Glutamatergic neuron (in vitro differentiated cells): Measurements from ENCODE around the gene TRAF6. TPM values are rescaled to one million over a fixed set of nuclear protein-coding genes. Genes with fewer than 3 reads are reported as not detected.

Source experiments
- DNase-seq: peaks from one replicate; pipeline ENCODE4 v3.0.0; 2022
- H3K27ac Mint-ChIP-seq: one replicate; pipeline ENCODE4 v1.8.0; 2020; ENCODE audit warnings: mild to moderate bottlenecking, mixed read lengths, inconsistent platforms; ENCODE audit not compliant: unreplicated experiment
- H3K27me3 Mint-ChIP-seq: one replicate; pipeline ENCODE4 v1.8.0; 2020; ENCODE audit warnings: mild to moderate bottlenecking, moderate library complexity, mixed read lengths, inconsistent platforms; ENCODE audit not compliant: unreplicated experiment
- H3K36me3 Mint-ChIP-seq: one replicate; pipeline ENCODE4 v1.8.0; 2020; ENCODE audit warnings: mild to moderate bottlenecking, mixed read lengths, inconsistent platforms; ENCODE audit not compliant: unreplicated experiment
- H3K4me1 Mint-ChIP-seq: one replicate; pipeline ENCODE4 v1.8.0; 2020; ENCODE audit warnings: mild to moderate bottlenecking, low read depth, mixed read lengths, inconsistent platforms; ENCODE audit not compliant: unreplicated experiment
- H3K4me3 Mint-ChIP-seq: one replicate; pipeline ENCODE4 v1.8.0; 2020; ENCODE audit warnings: mild to moderate bottlenecking, mixed read lengths, inconsistent platforms; ENCODE audit not compliant: unreplicated experiment
- H3K9me3 Mint-ChIP-seq: one replicate; pipeline ENCODE4 v1.8.0; 2020; ENCODE audit warnings: mild to moderate bottlenecking, moderate library complexity, mixed read lengths, inconsistent platforms; ENCODE audit not compliant: unreplicated experiment
- total RNA-seq: library from RNA; stranded (reverse); fragmentation: NEBNext Ultra II Directional; extraction: Animal tissue kit (Norgen Biotek cat#: 25700); gene quantifications from one replicate; pipeline ENCODE4 v1.2.1, GENCODE V29; 2021; ENCODE audit not compliant: unreplicated experiment
- TF ChIP-seq, protein P1 (sequence below): fragments of 200-600 bp; sonication (generic); IDR thresholded peaks from one replicate; pipeline ENCODE4 v1.5.0; 2021; ENCODE audit not compliant: partially characterized antibody, unreplicated experiment

Gene TRAF6
- total RNA-seq, 1 donor from 2014 or later: 12.3 TPM

DNA sequence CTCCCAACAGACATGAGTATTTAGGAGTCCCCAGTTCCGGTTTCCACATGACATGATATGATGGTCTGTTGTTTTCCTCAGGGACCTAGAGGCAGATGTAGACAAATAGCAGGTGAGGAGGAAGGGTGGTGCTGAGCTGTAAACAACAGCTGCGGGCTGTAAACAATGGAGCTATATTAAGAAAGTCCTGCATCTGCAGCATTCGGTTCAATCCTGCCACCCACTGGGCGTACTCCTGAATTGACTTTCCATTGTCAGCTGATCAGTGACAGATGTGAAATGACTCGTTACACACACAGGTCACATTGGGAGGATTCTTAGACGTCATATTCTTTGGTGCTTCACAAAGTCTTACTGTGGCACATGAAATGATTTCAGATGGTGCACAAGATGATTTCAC is 30.9 kb upstream of the TRAF6 start:
- Mint-ChIP-seq H3K9me3 (peaks cover 4% of the 10 kb centered on the region), H3K27me3 (no peaks in the 10 kb centered on the region), H3K4me3 (no peak overlapping the region), H3K27ac (peak overlapping the region; percentile 76), H3K4me1 (peaks cover 8% of the 10 kb centered on the region), H3K36me3 (peaks cover 4% of the 10 kb centered on the region)
- TF ChIP-seq, protein P1, sequence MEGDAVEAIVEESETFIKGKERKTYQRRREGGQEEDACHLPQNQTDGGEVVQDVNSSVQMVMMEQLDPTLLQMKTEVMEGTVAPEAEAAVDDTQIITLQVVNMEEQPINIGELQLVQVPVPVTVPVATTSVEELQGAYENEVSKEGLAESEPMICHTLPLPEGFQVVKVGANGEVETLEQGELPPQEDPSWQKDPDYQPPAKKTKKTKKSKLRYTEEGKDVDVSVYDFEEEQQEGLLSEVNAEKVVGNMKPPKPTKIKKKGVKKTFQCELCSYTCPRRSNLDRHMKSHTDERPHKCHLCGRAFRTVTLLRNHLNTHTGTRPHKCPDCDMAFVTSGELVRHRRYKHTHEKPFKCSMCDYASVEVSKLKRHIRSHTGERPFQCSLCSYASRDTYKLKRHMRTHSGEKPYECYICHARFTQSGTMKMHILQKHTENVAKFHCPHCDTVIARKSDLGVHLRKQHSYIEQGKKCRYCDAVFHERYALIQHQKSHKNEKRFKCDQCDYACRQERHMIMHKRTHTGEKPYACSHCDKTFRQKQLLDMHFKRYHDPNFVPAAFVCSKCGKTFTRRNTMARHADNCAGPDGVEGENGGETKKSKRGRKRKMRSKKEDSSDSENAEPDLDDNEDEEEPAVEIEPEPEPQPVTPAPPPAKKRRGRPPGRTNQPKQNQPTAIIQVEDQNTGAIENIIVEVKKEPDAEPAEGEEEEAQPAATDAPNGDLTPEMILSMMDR: peak; percentile 38
- peak; percentile 34 for DNase-seq

DNA sequence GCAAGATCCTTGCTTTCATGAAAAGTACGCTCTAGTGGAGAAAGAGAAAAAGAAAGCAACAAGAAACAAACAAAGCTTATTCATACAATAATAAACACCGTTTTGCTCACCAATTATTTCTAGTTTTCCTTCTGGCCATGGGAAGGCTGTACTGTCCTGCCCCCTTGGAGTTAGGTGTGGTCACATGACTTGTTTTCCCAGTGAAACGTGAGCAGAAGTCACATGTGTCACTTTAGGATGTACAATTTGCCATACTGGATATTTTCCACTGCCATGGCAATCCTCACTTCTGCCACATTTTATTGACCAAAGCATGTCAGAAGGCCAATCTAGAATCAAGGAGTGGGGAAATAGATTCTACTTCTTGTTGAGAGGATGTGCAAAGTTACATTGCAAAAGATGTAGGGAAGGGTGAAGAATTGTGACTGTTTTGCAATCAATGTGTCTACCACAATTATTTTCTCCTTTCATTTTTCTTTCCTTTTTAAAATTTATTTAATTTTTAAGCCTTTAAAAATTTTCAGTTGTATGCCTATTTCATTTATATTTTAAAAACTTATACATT is 24.3 kb upstream of the TRAF6 start:
- no peak for DNase-seq
- no peak overlapping the region for H3K27ac Mint-ChIP-seq
- H3K36me3 Mint-ChIP-seq: no peaks in the 10 kb centered on the region
- H3K4me3 Mint-ChIP-seq: no peak overlapping the region
- H3K27me3 Mint-ChIP-seq: no peaks in the 10 kb centered on the region
- H3K9me3 Mint-ChIP-seq: no peaks in the 10 kb centered on the region
- no peaks in the 10 kb centered on the region for H3K4me1 Mint-ChIP-seq
- TF ChIP-seq, protein P1: no peak

DNA sequence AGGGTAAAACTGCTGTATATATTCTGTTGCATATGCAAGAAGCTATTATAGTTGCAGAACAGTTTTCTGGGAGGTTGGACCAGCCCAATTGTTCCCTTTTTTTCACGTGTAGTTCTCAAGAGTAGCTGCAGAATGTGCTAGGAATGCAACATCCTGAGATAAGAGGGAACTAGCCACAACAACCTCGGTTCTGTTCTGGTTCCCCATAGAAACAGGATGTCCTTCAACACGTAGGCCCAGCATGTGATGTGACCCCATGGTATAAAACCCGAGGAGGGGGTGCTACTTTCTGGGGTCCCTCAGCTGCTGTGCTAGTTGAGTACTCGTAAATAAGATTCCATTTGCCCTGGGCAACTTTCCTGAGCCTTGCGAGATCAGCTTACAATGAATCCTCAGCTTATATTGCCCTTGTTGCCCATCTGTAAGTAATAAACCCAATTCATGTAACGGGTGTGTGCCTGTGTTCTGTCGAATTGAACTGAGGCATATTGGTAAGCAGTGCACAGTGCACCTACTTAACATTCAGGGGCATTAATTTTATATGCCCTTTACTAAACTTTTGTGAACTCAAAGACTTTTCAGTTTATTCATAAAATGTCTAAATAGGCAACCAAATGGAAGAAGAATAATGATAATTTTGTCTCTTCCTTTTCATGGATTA is 23.0 kb upstream of the TRAF6 start:
- Mint-ChIP-seq H3K27ac (no peak overlapping the region), H3K4me3 (no peak overlapping the region), H3K4me1 (no peaks in the 10 kb centered on the region), H3K9me3 (no peaks in the 10 kb centered on the region), H3K36me3 (no peaks in the 10 kb centered on the region), H3K27me3 (no peaks in the 10 kb centered on the region)
- no peak for DNase-seq
- TF ChIP-seq, protein P1: no peak

DNA sequence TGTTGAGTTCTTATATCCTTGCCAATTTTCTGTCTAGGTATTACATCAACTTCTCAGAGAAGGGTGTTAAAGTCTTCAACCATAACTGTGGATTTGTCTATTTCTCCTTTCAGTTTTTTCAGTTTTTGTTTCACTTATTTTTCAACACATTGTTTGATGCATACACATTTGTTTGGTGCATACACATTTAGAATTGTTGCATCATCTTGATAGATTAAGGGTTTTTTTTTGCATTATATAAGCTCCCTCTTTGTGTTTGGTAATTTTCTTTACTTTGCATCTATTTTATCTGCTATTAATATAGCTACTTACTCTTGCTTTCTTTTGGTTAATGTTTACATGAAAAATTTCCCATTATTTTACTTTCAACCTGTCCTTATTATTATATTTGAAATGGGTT is 20.8 kb upstream of the TRAF6 start:
- Mint-ChIP-seq H3K36me3 (no peaks in the 10 kb centered on the region), H3K27me3 (no peaks in the 10 kb centered on the region), H3K9me3 (no peaks in the 10 kb centered on the region), H3K27ac (no peak overlapping the region), H3K4me3 (no peak overlapping the region), H3K4me1 (no peaks in the 10 kb centered on the region)
- TF ChIP-seq, protein P1: no peak
- DNase-seq: no peak

DNA sequence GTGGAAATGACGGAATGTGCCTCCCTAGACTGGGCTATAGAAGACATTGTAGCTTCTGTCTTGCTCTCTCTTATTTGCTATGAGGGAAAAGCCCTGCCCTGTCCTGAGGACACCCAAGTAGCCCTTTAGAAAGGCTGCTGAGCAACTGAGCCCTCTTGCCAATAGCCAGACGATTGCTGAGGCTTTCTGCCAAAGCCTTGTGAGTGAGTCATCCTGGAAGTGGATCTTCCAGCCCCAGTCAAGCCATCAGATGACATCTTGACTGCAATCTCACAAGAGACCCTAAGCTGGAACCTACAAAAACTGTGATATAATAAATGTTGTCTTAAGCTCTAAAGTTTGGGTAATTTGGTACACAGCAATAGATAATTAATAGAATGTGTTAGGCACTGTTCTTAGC is 3.9 kb upstream of the TRAF6 start:
- Mint-ChIP-seq H3K4me1 (no peaks in the 10 kb centered on the region), H3K4me3 (no peak overlapping the region), H3K27me3 (no peaks in the 10 kb centered on the region), H3K36me3 (peaks cover 5% of the 10 kb centered on the region), H3K9me3 (peaks cover 4% of the 10 kb centered on the region), H3K27ac (no peak overlapping the region)
- TF ChIP-seq, protein P1: no peak
- no peak for DNase-seq
